HL-60/S4 treated with phorbol 12-myristate 13-acetate at 8.2 ng/mL for 4 days and 3 days (cell line): Measurements from ENCODE around the gene TSPAN17.

Experiments used
- in situ Hi-C: fragments of 300-500 bp; cut with MboI; formaldehyde crosslinking; loops from 2 replicates; pipeline ENCODE4 v1.15.0; 2022; ENCODE audit warnings: low sequenced_read_pairs

Gene TSPAN17

DNA sequence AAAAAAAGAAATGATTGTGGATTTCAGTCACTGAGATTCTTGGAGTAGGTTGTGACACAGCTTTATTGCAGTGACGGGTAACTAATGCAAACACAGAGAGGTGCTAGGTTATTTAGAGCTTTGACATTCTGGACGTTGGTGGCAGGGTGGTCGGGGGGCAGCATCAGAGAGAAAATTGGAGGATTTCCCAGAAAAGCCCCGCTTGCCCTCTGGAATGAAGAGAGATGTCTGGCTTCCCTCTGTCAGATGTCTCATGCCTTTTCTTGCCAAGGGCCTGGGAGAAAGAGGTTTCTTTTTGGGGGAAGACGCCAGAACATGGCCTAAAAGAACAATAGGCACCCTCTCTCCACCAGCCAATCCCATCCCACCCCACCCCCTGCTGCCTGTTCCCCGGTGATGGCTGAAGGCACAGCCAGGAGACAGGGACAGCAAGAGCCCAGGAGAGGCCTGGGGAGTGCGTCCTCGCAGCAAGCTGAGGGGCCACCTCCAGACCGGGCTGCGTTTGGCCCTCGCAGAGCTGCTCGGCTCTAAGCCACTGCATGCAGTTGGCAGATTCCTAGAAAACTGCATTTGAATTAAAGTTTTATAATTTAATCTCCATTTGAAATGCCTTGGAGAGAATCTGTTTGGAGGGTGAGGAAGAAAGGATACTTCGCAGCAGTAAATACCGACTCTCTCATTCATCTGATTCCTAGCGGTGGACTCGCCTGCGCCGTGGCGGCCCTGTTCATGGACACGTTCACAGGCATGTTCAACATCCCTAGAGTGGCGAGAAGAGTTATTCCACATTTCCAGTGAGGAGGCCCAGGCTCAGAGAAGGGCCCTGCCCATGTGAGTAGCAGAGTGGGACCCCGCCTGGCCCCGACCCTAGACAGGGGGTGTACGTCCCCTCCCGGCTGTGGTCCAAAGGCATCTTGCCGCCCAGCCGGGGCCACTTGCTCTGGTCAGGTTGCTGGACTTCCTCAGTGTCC lies 55.7 kb downstream of the TSPAN17 start:
- in situ Hi-C loops, result no loop called here

DNA sequence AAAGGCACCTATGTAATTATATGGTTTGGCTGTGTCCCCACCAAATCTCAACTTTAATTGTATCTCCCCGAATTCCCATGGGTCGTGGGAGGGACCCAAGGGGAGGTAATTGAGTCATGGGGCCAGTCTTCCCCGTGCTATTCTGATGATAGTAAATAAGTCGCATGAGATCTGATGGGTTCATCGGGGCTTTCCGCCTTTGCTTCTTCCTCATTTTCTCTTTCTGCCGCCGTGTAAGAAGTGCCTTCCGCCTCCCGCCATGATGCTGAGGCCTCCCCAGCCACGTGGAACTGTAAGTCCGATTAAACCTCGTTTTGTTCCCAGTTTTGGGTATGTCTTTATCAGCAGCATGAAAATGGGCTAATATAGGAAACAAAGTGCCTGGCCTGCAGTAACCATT lies 56.6 kb downstream of the TSPAN17 start:
- in situ Hi-C loops, result no loop called here

DNA sequence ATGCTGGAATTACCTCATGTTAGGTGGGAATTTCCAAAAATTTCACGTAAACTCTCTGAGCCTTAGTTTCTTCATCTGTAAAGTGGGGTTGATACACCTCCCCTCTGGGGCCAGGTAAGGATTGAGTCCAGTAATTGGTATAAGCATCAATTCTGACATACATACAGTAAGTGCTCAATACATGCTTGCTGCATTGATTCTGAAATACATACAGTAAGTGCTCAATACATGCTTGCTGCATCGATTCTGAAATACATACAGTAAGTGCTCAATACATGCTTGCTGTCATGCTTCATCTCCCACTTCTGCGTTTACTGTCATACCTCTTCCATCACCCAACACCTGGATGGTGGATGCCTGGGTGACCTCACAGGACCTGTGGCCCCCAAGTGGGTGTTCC lies 57.1 kb downstream of the TSPAN17 start:
- in situ Hi-C loops, result no loop called here

DNA sequence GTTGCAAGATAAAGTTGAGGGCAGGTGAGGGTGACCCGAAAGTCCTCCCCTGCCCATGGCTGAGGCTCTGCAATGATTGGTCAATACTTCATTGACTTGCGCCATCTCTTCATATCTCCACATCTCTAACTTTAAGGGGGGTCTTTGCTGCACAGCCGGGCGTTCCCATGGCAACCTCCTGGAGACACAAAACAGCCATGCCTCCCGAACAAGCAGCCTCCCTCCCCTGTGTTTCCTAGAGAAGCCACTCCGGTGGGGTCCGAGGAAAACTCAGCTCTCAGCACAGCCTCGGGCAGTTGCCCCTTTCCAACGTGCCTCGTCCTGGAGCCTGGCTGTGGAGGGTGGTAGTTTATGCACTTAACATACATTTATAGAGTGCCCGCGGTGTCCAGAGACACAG lies 57.5 kb downstream of the TSPAN17 start:
- in situ Hi-C loops, result no loop called here
